ENCODE measurements around the gene GRAP2. TPM values are rescaled to one million over a fixed set of nuclear protein-coding genes. Genes with fewer than 3 reads are reported as not detected.

GRAP2 gene
- total RNA-seq, 1 donor from 2014 or later = not detected

- no peak for DNase-seq (ENCODE audit: extremely low spot score, unreplicated experiment)
- Mint-ChIP-seq H3K27ac (ENCODE audit: unreplicated experiment) (no peak overlapping the region), H3K4me3 (ENCODE audit: unreplicated experiment) (no peak overlapping the region), H3K36me3 (ENCODE audit: unreplicated experiment) (no peaks in the 10 kb centered on the region), H3K27me3 (ENCODE audit: unreplicated experiment) (peaks cover 67% of the 10 kb centered on the region), H3K9me3 (ENCODE audit: unreplicated experiment) (no peaks in the 10 kb centered on the region), H3K4me1 (ENCODE audit: unreplicated experiment) (peaks cover 9% of the 10 kb centered on the region)
- TF ChIP-seq CTCF (IDR thresholded peaks at IDR 0.05) = no peak
These were observed 109.9 kb downstream of the GRAP2 start for GRCh38 chr22:40010746-40011145.

GRCh38 chr22:40014667-40015248 lies 113.9 kb downstream of the GRAP2 start:
- H3K27ac Mint-ChIP-seq (ENCODE audit: unreplicated experiment) = no peak overlapping the region
- H3K4me1 Mint-ChIP-seq (ENCODE audit: unreplicated experiment) = no peaks in the 10 kb centered on the region
- H3K9me3 Mint-ChIP-seq (ENCODE audit: unreplicated experiment) = no peaks in the 10 kb centered on the region
- H3K27me3 Mint-ChIP-seq (ENCODE audit: unreplicated experiment) = peaks cover 38% of the 10 kb centered on the region
- DNase-seq (ENCODE audit: extremely low spot score, unreplicated experiment) = no peak
- no peak overlapping the region for H3K4me3 Mint-ChIP-seq (ENCODE audit: unreplicated experiment)
- no peak for TF ChIP-seq CTCF (IDR thresholded peaks at IDR 0.05)
- H3K36me3 Mint-ChIP-seq (ENCODE audit: unreplicated experiment) = no peaks in the 10 kb centered on the region

- no peaks in the 10 kb centered on the region for H3K4me1 Mint-ChIP-seq (ENCODE audit: unreplicated experiment)
- no peak overlapping the region for H3K27ac Mint-ChIP-seq (ENCODE audit: unreplicated experiment)
- peaks cover 36% of the 10 kb centered on the region for H3K27me3 Mint-ChIP-seq (ENCODE audit: unreplicated experiment)
- H3K9me3 Mint-ChIP-seq (ENCODE audit: unreplicated experiment) = no peaks in the 10 kb centered on the region
- TF ChIP-seq CTCF (IDR thresholded peaks at IDR 0.05) = no peak
- no peak overlapping the region for H3K4me3 Mint-ChIP-seq (ENCODE audit: unreplicated experiment)
- no peak for DNase-seq (ENCODE audit: extremely low spot score, unreplicated experiment)
- no peaks in the 10 kb centered on the region for H3K36me3 Mint-ChIP-seq (ENCODE audit: unreplicated experiment)
These were observed 114.6 kb downstream of the GRAP2 start for GRCh38 chr22:40015358-40015976.

GRCh38 chr22:40018051-40018450 lies 117.2 kb downstream of the GRAP2 start:
- no peaks in the 10 kb centered on the region for H3K9me3 Mint-ChIP-seq (ENCODE audit: unreplicated experiment)
- no peak for TF ChIP-seq CTCF (IDR thresholded peaks at IDR 0.05)

GRCh38 chr22:40019100-40019499 lies 118.2 kb downstream of the GRAP2 start:
- no peak for DNase-seq (ENCODE audit: extremely low spot score, unreplicated experiment)
- no peak overlapping the region for H3K4me3 Mint-ChIP-seq (ENCODE audit: unreplicated experiment)
- no peak for TF ChIP-seq CTCF (IDR thresholded peaks at IDR 0.05)
- no peaks in the 10 kb centered on the region for H3K9me3 Mint-ChIP-seq (ENCODE audit: unreplicated experiment)
- no peaks in the 10 kb centered on the region for H3K36me3 Mint-ChIP-seq (ENCODE audit: unreplicated experiment)
- H3K4me1 Mint-ChIP-seq (ENCODE audit: unreplicated experiment) = no peaks in the 10 kb centered on the region
- no peak overlapping the region for H3K27ac Mint-ChIP-seq (ENCODE audit: unreplicated experiment)
- H3K27me3 Mint-ChIP-seq (ENCODE audit: unreplicated experiment) = peaks cover 28% of the 10 kb centered on the region

More at GRCh38 chr22:40018051-40018450, 117.2 kb downstream of the GRAP2 start:
- H3K36me3 Mint-ChIP-seq (ENCODE audit: unreplicated experiment) = no peaks in the 10 kb centered on the region
- no peak for DNase-seq (ENCODE audit: extremely low spot score, unreplicated experiment)
- peaks cover 31% of the 10 kb centered on the region for H3K27me3 Mint-ChIP-seq (ENCODE audit: unreplicated experiment)
- H3K4me1 Mint-ChIP-seq (ENCODE audit: unreplicated experiment) = no peaks in the 10 kb centered on the region
- no peak overlapping the region for H3K27ac Mint-ChIP-seq (ENCODE audit: unreplicated experiment)
- H3K4me3 Mint-ChIP-seq (ENCODE audit: unreplicated experiment) = no peak overlapping the region
